NOMO-1 treated with DMSO at 0.1 percent for 48 hours (cell line): ENCODE measurements around the gene NEURL3.
"Not testable (repeated sequence)": the region's sequence is repeated elsewhere in the genome, so short reads cannot be mapped to it uniquely, and the experiment has no call there.

Experiments used
- DNase-seq: peaks from one replicate; lab custom pipeline; 2025; ENCODE audit not compliant: unreplicated experiment; lab: John Stamatoyannopoulos, UW

The NEURL3 gene

DNA sequence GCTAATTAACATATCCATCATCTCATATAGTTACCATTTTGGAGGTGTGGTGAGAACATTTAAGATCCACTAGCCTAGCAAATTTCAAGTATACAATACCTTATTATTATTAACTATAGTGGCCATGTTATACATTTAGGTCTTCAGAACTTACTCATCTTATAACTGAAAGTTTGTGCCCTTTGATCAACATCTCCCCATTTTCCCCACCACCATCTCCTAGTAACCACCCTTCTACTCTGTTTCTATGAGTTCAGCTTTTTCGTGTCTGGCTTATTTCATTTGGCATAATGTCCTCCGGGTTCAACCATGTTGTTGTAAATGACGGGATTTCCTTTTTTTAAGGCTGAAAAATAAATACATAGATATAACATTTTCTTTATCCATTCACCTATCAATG, 15.9 kb downstream of the NEURL3 start:
- DNase-seq: no peak

DNA sequence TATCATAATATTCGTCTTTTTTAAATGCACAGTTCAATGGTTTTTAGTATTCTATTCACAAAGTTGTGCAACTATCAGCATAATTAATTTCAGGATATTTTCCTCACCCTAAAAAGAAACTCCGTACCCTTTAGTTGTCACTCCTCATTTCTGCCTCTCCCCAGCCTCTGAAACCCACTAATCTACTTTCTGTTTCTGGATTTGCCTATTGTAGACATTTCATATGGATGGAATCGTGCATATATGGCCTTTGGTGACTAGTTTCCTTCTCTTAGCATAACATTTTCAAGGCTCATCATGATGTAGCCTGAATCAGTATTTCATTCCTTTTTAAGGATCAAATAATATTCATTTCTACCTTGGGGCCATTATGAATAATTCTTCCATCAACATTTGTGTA, 18.5 kb downstream of the NEURL3 start:
- DNase-seq: no peak

DNA sequence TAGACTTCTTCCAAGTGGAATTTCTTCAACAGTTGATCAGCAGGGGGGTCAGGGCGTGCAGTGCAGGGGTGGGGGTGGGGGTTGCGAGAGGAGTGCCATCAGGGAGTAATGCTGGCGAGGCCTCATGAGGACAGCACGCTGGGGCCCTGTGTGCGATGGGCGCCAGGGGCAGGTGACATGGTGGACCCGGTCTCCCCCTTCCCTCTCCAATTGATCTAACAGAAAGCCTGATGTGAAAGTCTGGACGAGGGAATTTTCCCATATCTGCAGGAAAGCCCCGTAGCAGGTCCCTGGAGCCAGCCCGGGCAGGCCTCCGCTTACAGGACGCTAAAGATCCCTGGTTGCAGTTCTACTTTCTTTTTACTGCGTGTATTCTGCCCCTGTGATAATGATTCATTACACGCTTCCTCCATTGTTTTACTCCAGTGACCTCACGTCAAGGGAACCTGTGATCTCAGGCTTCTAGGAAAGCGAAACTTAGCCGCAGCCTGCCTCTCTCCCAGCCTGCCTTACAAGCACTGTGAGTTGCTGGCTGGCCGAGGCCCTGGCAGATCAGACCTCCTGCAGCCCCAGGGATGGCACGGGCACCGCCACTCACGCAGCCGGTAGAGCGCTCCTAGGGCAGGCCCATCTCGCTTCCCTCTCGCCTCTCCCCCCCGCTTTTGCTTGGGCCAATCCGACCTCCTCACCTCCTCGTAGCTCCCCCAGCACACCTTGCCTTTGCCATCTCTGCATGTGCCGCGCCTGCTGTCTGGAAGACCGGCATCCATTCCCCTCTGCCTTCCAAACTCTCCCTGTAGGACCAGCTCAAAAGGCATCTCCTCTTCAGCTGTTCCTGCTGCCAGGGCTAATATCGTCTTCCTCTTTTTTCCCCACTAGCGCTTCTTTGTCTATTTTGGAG, 19.2 kb downstream of the NEURL3 start:
- DNase-seq: peak; percentile 87

DNA sequence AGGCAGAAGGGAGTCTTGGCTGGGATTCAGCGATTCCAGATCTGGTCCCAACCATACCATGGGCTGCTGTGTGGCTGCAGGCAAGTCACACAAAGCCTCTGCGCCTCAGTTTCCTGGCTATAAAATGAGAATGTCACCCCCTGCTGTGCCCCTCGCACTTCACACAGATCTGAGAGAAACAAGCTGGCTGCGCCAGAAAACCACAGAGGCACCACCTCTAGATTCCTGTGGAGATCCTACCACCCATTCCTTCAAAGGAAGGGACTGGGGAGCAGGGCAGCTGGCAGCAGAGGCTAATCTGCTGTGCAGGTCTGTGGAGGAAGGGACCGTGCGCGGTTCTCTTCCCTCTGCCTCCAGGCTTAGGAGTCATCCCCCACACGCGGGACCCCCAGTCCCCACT, 19.8 kb downstream of the NEURL3 start:
- no peak for DNase-seq

DNA sequence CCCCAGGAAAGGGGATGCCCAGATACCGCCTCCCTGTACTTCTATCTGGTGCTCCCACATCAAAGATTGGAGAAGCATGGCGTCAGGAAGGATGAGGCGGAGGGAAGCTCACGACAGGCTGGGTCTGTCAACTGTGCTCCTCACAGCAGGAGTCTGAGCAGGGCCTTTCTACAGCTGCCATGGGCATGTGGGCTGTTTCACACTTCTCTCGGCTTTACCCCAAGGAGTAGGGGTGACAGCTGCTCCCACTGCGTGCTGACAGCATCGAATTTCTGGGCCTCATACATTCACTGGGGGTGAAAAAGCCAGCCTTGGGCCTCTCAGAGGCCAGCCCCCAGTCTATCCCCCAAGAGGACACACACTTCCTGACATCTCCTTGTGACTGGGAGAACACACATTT, 21.1 kb downstream of the NEURL3 start:
- no peak for DNase-seq

DNA sequence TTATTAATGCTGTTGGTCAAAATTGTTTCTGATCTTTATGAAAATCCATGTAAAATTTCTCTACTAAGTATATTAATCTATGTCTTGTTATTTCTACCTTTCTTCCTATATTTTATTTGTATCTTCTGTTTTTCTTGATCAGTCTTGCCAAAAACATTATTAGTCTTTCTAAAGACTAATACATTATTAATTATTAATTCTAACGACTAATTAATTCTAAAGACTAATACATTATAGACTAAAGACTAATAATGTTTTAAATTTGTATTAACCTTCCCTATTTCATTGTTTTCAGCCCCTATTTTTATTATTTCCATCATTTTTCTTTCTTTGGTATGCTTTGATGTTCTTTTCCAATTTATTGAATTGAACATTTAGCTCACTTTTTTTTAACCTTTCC, 27.7 kb downstream of the NEURL3 start:
- DNase-seq: no peak

DNA sequence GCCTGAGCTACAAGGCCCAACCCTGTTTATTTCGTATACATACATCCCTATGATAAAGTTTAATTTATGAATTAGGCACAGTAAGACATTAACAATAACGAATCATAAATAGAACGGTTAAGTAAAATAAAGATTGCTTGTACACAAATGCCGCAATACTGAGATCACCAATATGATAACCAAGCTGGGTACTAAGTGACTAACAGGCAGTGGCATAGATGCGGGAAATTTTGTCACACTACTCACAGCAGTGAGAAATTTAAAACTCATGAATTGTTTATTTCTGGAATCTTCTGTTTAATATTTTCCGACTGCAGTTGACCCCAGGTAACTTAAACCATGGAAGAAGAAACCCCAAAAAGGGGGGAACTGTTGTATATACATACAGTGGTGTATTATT, 33.4 kb downstream of the NEURL3 start:
- DNase-seq: no peak

DNA sequence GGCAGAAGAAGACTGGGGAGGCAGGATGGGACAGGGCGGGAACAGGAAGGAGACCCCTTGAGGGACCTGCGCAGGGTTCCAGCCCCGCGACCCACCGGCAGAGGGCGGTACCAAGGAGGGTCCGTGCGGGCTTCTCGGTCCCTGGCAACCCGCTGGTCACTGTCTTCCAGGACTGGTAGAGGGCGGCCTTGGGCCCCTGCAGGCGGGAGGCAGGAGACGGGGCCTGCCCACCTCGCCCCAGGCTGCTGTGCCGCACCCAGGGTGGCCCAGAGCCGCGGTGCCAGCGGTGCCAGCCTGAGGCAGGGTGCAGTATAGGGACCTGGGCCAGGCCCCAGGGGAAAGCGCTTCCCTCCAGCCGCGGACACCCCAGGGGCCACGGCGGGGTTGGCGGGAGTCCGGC, 34.5 kb downstream of the NEURL3 start:
- peak; percentile 21 for DNase-seq

DNA sequence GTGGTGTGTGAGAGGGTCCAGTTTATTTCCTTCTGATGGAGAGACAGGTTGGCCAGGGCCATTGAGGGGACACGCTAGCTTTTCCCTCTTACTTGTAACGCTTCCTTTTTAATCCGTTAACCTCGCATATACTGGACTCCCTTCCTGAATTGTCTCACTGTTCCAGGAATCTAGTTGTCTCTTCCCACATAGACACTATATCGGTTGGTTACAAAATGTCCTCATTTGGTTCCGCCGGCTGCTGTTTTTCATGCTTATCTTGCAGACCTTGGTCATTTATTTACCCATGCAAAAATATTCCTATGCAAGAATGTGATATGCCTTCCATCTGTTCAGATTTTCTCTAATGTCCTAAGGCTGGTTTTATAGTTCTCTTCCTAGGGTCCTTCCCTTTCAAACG, 35.0 kb downstream of the NEURL3 start:
- DNase-seq: no peak

DNA sequence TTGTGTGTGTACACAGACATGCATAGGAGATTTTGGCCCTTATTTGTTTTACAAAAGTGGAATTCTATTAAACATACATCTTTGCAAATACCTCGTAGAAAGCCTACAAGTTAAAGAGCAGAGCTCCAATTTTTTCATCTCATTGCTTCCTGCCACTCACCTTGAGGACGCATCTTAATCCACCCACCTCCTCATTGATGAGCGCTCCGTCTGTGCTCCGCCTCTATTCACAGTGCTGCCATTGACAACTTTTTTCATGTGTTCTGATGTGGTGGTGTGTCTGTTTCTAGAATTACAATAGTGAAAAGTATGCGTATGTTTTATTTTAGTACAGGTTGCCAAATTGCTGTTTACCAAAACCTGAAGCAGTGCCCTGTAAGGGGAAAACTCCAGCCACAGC, 36.3 kb downstream of the NEURL3 start:
- no peak for DNase-seq

DNA sequence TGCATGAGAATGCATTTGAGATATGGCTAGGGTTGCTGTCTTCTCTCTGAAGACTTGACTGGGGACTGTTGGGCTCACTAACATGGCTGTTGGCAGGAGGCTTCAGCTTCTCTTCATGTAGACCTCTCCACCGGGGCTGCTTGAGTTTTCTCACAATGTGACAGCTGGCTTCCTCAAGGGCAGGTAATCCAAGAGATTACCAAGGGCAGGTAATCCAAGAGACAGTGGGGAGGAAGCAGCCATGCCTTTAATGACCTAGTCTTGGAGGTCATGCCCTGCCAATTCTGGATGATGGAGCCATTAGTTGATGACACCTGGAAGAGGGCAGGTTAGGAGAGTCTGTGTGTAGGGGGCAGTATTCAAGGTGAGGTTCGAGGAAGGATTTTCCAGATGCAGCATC, 40.5 kb downstream of the NEURL3 start:
- DNase-seq: no peak

DNA sequence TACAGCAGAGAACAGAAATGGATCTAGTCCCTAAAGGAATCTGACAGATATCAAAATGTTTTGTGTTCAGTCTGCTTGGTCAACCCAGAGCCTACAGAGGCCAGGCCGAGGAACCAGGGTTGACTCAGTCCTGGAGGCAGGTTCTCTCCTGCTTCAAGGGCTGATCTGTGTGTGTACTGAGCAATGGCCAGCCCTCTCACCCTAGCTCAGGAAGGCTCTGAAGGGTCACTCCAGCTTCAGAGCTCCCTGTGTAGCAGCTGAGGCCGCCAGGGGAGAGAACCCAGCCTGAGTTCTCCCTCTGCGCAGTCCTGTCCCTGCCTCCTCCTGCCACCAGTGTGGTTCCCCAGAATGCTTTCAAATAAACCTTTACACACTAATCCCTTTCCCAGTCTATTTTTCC, 41.1 kb downstream of the NEURL3 start:
- DNase-seq: no peak

DNA sequence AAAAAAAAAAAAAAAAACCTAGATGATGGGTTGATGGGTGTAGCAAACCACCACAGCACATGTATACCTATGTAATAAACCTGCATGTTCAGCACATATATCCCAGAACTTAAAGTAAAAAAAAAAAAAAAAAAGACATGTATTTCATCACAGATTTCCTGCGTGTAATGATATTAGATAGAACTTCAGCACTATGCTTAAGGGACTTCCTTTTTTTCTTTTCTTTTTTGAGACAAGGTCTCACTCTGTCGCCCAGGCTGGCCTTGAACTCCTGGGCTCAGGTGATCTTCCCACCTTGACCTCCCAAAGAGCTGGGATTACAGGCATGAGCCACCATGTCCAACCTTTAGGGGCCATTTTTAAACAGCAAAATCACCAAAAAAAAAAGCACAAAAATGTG, 42.0 kb downstream of the NEURL3 start:
- peak; percentile 43 for DNase-seq

DNA sequence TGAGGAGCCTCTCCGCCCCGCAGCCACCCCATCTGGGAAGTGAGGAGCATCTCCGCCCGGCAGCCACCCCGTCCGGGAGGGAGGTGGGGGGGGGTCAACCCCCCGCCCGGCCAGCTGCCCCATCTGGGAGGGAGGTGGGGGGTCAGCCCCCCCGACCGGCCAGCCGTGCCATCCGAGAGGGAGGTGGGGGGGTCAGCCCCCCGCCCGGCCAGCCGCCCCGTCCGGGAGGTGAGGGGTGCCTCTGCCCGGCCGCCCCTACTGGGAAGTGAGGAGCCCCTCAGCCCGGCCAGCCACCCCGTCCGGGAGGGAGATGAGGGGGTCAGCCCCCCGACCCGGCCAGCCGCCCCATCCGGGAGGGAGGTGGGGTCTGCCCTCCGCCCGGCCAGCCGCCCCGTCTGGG, 43.5 kb downstream of the NEURL3 start:
- not testable (repeated sequence) for DNase-seq

DNA sequence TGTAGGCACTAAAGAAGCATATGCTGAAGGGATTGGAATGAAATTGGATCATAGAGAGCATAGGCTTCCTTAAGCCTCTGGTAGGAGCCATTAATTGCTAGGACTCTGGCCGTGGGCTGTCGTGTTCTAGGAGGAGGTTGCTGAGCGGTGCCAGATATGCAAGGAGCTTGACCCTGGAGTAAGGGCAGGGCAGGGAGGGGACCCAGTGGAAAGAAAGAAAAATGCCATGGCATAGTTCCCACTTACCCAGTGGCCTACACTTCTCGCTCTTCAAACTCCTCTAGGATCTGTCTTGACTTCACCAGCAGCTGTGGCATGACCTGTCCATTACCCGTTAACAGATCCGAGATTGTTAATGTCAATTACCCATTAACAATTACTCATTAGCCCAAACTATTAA, 53.1 kb downstream of the NEURL3 start:
- no peak for DNase-seq

DNA sequence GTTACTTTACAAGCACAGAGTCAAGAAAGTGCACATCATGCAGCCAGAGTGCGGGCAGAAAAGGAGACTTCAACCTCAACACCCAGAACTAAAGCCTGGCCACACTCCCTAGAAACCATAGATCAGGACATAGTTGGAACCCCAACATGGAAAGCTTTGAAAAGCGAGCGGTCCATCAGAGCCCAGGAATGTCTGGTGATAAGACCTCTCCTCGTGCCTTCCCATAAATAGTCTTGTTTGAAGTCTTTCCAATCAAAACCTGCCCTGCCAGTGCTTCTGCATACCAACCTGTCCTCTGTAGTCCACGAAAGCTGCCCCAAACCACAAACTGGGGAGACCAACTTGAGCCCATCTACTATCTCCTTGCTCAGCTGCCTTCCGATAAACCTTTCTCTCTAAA, 55.5 kb downstream of the NEURL3 start:
- no peak for DNase-seq

DNA sequence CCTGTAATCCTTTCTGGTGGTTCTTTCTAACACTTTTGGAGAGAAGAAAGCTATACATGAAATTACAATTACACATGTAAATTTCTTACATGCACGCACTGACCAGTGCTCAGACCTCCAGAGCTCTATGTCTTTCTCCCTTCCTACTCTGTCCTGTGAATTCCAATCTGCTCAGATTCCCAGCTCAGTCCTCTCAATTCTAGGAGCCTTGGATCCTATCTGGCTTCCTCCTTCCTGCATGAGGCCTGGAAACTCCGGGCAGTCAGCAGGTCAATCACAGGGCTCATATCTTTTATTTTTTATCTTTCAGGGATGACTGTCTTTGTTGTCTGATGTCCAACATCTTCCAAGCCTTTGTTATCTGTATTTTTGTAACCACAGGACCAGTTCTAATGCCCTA, 56.0 kb downstream of the NEURL3 start:
- no peak for DNase-seq

DNA sequence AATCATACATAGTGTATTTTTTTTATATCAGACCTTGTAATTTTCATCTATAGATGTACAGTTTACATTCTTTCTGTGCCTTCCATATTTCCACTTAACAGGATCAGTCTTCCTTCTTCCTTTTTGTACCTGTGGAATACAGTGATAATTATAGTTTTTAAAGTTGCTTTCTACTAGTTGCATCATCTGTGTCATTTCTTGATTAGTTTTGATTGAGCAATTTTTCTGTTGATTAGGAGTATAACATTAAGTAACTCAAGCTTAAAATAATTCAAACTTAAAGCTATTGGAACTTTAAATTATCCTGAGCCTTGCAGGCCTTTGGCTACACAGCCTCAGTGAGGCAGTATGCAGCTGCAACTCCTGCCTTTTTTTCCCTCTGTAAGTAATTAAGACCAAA, 57.4 kb downstream of the NEURL3 start:
- DNase-seq: no peak
